ENCODE results near the gene LAMTOR1. TPM values are rescaled to one million over a fixed set of nuclear protein-coding genes. Genes with fewer than 3 reads are reported as not detected.
"Not testable (repeated sequence)": the region's sequence is repeated elsewhere in the genome, so short reads cannot be mapped to it uniquely, and the experiment has no call there.

LAMTOR1 gene
- 100 and 111 TPM in 2 replicates for total RNA-seq

- DNase-seq = peak; percentile 100
These were observed at the start of gene LAMTOR1 for GRCh38 chr11:72102946-72103753. LAMTOR1 (minus strand) TSS chr11:72103297; CDS start chr11:72103224, 73 bp downstream.

GRCh38 chr11:72150882-72151281, 47.8 kb upstream of the LAMTOR1 start:
- DNase-seq = no peak

GRCh38 chr11:72146625-72147024, 43.5 kb upstream of the LAMTOR1 start:
- no peak for DNase-seq

- no peak for DNase-seq
These were observed 41.9 kb upstream of the LAMTOR1 start for GRCh38 chr11:72144807-72145565.

- DNase-seq = not testable (repeated sequence)
These were observed 39.4 kb upstream of the LAMTOR1 start for GRCh38 chr11:72142543-72142942.

GRCh38 chr11:72142086-72142485, 39.0 kb upstream of the LAMTOR1 start:
- not testable (repeated sequence) for DNase-seq

- no peak for DNase-seq
These were observed 38.0 kb upstream of the LAMTOR1 start for GRCh38 chr11:72141066-72141465.

- no peak for DNase-seq
These were observed 37.6 kb upstream of the LAMTOR1 start for GRCh38 chr11:72140661-72141060.

GRCh38 chr11:72139500-72139899, 36.4 kb upstream of the LAMTOR1 start:
- DNase-seq = no peak

- DNase-seq = no peak
These were observed 35.8 kb upstream of the LAMTOR1 start for GRCh38 chr11:72138821-72139390.

- no peak for DNase-seq
These were observed 33.7 kb upstream of the LAMTOR1 start for GRCh38 chr11:72136684-72137262.

- no peak for DNase-seq
These were observed 33.0 kb upstream of the LAMTOR1 start for GRCh38 chr11:72135891-72136683.

- not testable (repeated sequence) for DNase-seq
These were observed 32.4 kb upstream of the LAMTOR1 start, which contains the start of gene FOLR3 for GRCh38 chr11:72135473-72135872. FOLR3 (plus strand) TSS chr11:72135725; CDS start chr11:72135953, 228 bp downstream.

- no peak for DNase-seq
These were observed 29.5 kb upstream of the LAMTOR1 start for GRCh38 chr11:72132646-72133045.

GRCh38 chr11:72129381-72129780, 26.3 kb upstream of the LAMTOR1 start:
- DNase-seq = no peak

- DNase-seq = no peak
These were observed 24.8 kb upstream of the LAMTOR1 start for GRCh38 chr11:72127923-72128322.

- DNase-seq = no peak
These were observed 22.9 kb upstream of the LAMTOR1 start for GRCh38 chr11:72125956-72126355.

- no peak for DNase-seq
These were observed 20.9 kb upstream of the LAMTOR1 start for GRCh38 chr11:72124046-72124445.

- peak; percentile 25 for DNase-seq
These were observed 20.1 kb upstream of the LAMTOR1 start for GRCh38 chr11:72123117-72123653.

GRCh38 chr11:72122607-72123006, 19.5 kb upstream of the LAMTOR1 start:
- DNase-seq = no peak

- DNase-seq = no peak
These were observed 17.8 kb upstream of the LAMTOR1 start for GRCh38 chr11:72120930-72121329.

- no peak for DNase-seq
These were observed 16.1 kb upstream of the LAMTOR1 start for GRCh38 chr11:72119198-72119597.
